Stimulated activated CD4-positive, alpha-beta T cell treated with anti-CD3 and anti-CD28 coated beads, Interleukin-1b, Interleukin-23, amount 100 ng/mL, for 4 hours (primary cell): Measurements from ENCODE around the gene UBE2M.
"Not testable (repeated sequence)": the region's sequence is repeated elsewhere in the genome, so short reads cannot be mapped to it uniquely, and the experiment has no call there.

Source experiments
- DNase-seq, 2 donors: peaks; one replicate each; pipeline ENCODE4 v3.0.0-alpha.2; 2020; ENCODE audit warnings: low read depth in 2 of 2

Gene UBE2M

GRCh38 chr19:58513694-58514563 is 44.5 kb downstream of the UBE2M start:
- DNase-seq: peak; percentile 93 to 97

GRCh38 chr19:58513213-58513693 is 45.2 kb downstream of the UBE2M start:
- no peak for DNase-seq

- DNase-seq: no peak
These were observed 46.8 kb downstream of the UBE2M start, which contains the start of gene SLC27A5 for GRCh38 chr19:58511353-58512208. SLC27A5 (minus strand) TSS chr19:58511992; CDS start chr19:58511955, 37 bp downstream.

- no peak for DNase-seq
These were observed 48.1 kb downstream of the UBE2M start for GRCh38 chr19:58510084-58510862.

- no peak for DNase-seq
These were observed 48.7 kb downstream of the UBE2M start for GRCh38 chr19:58509731-58510083.

- DNase-seq: not testable (repeated sequence)
These were observed 50.7 kb downstream of the UBE2M start for GRCh38 chr19:58507602-58508223.
